Measurements from ENCODE around the gene KRTCAP3. TPM values are rescaled to one million over a fixed set of nuclear protein-coding genes. Genes with fewer than 3 reads are reported as not detected.

Gene KRTCAP3, protein sequence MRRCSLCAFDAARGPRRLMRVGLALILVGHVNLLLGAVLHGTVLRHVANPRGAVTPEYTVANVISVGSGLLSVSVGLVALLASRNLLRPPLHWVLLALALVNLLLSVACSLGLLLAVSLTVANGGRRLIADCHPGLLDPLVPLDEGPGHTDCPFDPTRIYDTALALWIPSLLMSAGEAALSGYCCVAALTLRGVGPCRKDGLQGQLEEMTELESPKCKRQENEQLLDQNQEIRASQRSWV
- 8.2 and 22.0 TPM in 2 replicates for total RNA-seq

DNA sequence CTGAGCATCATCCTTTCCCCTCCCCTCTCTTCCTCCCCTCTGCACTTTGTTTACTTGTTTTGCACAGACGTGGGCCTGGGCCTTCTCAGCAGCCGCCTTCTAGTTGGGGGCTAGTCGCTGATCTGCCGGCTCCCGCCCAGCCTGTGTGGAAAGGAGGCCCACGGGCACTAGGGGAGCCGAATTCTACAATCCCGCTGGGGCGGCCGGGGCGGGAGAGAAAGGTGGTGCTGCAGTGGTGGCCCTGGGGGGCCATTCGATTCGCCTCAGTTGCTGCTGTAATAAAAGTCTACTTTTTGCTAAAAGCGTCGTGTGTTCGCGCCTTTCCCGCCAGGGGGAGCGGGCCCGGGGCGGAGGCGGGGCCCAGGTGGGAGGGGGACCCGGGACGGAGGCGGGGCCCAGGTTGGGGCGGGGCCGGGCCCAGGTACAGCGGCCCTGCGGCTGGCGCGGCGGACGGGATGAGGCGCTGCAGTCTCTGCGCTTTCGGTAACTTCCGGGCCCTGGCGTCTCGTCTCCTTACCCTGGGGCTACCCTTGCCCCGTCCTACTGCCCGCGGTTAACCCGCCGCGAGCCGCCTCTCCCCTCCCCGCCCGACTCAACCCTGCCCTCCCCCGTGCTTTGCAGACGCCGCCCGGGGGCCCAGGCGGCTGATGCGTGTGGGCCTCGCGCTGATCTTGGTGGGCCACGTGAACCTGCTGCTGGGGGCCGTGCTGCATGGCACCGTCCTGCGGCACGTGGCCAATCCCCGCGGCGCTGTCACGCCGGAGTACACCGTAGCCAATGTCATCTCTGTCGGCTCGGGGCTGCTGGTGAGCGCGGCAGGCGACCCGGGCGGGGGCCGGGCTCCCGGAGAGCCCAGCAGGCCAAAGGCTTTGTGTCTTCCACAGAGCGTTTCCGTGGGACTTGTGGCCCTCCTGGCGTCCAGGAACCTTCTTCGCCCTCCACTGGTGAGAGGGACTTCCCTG lies at the start of gene KRTCAP3:
Gene KRTCAP3 (plus strand): TSS at position 424 of the 962 bp plus-strand sequence. CDS start 32 bp downstream, at position 456.

DNA sequence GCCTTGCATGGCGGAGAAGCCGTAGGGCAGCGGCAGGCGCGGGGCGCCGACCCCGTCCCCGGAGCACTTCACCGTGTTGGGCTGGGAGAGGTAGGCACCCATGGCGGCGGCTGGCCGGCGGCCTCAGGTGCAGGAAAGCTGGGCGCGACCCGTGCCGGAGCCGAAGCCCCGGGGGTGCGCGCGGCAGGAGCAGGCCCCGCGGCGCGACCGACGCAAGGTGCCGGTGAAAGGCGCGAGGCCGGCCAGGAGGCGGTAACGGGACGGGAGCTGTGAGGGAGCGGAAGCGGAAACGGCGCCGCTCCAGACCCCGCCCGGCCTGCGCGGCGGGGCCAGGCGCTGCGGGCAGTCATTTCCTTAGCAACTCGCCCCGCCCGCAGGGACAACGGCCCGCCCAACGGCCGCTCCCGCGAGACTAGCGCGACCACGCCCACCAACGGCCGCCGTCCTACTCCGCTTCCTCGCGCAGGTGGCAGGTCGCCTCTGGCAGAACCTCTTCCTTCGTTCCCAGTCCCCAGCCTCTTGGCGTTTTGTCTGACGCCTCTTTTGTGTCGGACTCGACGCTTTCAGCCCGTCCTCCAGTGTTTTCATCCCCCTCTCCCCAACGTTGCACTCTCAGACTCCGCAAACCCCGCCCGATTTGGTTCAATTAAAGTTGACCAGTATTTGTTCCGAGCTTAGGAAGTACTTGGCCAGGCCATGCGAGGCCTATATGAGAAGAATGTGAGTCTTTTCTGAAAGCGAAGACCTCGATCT lies 32.7 kb upstream of the KRTCAP3 start, which contains the start of gene PPM1G:
Gene PPM1G (minus strand): TSS at position 271 of the 753 bp plus-strand sequence. CDS start 169 bp downstream, at position 102.

DNA sequence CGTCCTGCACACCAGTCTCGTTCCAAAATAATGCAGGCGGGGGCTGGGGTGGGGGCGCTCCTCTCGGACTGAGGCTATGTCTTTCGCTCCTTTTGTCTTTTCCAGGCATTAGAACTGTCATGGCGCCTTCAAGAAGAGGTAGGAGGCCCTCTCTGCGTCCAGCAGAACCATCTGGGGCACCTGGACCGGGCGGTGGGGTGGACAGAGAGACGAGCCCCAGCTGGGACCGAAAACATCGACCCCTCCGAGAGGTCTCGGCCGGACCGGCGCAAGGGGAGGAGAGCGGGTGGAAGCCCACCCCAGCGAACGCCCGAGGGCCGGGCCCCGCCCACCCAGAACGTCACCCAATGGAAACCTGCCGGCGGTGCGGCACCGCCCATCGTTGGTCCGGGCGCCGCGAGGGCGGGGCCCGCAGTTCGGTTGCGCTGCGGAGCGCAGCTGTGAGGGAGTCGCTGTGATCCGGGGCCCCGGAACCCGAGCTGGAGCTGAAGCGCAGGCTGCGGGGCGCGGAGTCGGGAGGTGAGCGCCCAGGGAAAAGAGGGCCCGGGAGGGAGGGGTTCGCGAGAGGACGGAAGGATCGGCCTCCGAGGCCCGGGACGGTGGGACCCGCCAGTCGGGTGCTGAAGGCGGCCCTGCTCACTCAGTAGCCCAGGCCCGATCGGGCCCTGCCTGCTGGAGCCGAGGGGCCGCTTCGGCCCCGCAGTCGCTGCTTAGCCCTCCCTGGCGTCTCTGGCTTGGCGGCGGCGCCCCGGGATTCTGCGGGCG lies 13.8 kb upstream of the KRTCAP3 start, which contains the start of gene NRBP1:
Gene NRBP1 (plus strand): TSS at position 419 of the 765 bp plus-strand sequence. CDS start 4,643 bp downstream, outside the sequence.

DNA sequence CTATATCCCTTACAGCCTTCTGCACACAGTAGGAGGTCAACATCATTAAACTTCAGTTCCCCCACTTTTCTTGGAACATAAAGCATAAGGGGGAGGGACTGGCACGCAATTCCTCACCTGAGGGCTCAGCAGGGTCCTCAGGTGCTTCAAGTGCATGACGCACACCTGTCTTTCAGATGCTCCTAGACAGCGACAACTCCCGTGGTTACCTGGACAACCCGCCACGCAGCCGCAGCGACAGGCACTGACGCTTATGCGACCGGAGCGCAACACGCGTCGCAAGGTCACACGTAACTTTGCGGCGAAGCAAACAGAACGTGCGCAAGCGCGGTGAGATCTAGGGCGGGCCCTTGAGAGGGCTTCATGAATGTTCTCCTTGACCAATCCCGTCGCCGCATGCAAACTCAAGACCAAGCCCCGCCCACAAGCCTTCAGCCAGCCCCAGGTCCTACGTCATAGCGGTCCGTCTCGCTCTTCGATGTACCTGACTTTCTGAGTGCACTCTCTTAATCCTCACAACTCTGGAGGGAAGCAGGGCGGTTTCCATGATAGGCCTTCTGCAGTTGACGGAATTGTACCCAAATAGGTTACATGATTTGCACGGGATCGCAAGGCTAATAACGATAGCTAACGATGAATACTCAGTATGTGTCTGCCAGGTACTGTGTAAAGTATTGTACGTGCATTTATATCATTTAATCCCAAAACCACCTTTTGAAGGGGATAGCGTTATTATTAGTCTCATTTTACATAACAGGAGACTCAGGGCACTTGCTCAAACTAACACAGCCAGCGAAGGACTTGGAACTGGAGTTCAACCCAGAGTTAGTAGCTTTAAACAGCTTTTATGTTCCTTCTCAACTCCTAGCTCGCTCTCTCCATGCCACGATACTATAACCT lies 47.6 kb downstream of the KRTCAP3 start, which contains the start of gene IFT172:
Gene IFT172 (minus strand): TSS at position 246 of the 900 bp plus-strand sequence. CDS start 90 bp downstream, at position 156.

Small RNA genes within 50 kb of the gene (small RNA-seq; reads per million reads assigned to genes)
- not detected for gene RNU6-986P

Other genes with a start within 250 kb of the KRTCAP3 start
- 197 and 201 TPM in 2 replicates for gene ATRAID, start 230.3 kb upstream of the KRTCAP3 start, total RNA-seq
- gene SLC5A6, start 230.1 kb upstream of the KRTCAP3 start, total RNA-seq, result 174 and 243 TPM in 2 replicates
- 46.3 and 52.6 TPM in 2 replicates for gene CAD, start 225.0 kb upstream of the KRTCAP3 start, total RNA-seq
- 0.11 TPM in 1 of 2 replicates, not detected in the other for gene SLC30A3, start 179.3 kb upstream of the KRTCAP3 start, total RNA-seq
- not detected in 2 replicates for gene DNAJC5G, start 166.9 kb upstream of the KRTCAP3 start, total RNA-seq
- gene TRIM54, start 160.0 kb upstream of the KRTCAP3 start, total RNA-seq, result not detected in 2 replicates
- 0.22 and 2.0 TPM in 2 replicates for gene UCN, start 133.9 kb upstream of the KRTCAP3 start, total RNA-seq
- 56.1 TPM in 2 replicates for gene MPV17, start 119.3 kb upstream of the KRTCAP3 start, total RNA-seq
- gene GTF3C2, start 85.6 kb upstream of the KRTCAP3 start, total RNA-seq, result 43.6 and 52.2 TPM in 2 replicates
- 30.6 and 34.1 TPM in 2 replicates for gene EIF2B4, start 72.0 kb upstream of the KRTCAP3 start, total RNA-seq
- 148 and 178 TPM in 2 replicates for gene SNX17, start 71.8 kb upstream of the KRTCAP3 start, total RNA-seq
- 10.5 and 11.4 TPM in 2 replicates for gene ZNF513, start 61.6 kb upstream of the KRTCAP3 start, total RNA-seq
- 47.9 and 50.6 TPM in 2 replicates for gene PPM1G, start 32.8 kb upstream of the KRTCAP3 start, total RNA-seq
- gene NRBP1, start 13.8 kb upstream of the KRTCAP3 start, total RNA-seq, result 171 and 233 TPM in 2 replicates
- gene IFT172, start 47.4 kb downstream of the KRTCAP3 start, total RNA-seq, result 13.1 and 14.9 TPM in 2 replicates
- gene FNDC4, start 52.8 kb downstream of the KRTCAP3 start, total RNA-seq, result 11.0 and 12.1 TPM in 2 replicates
- 1.2 TPM in 1 of 2 replicates, not detected in the other for gene GCKR, start 54.5 kb downstream of the KRTCAP3 start, total RNA-seq
- 19.5 and 22.8 TPM in 2 replicates for gene ZNF512, start 140.7 kb downstream of the KRTCAP3 start, total RNA-seq
- gene CCDC121, start 186.6 kb downstream of the KRTCAP3 start, total RNA-seq, result 2.0 and 6.2 TPM in 2 replicates
- 27.5 and 43.5 TPM in 2 replicates for gene GPN1, start 186.7 kb downstream of the KRTCAP3 start, total RNA-seq
- gene SUPT7L, start 221.2 kb downstream of the KRTCAP3 start, total RNA-seq, result 36.1 and 36.4 TPM in 2 replicates
- gene SLC4A1AP, start 221.5 kb downstream of the KRTCAP3 start, total RNA-seq, result 23.2 and 27.9 TPM in 2 replicates

Measured in placental epithelial cell (primary cell).